HuH-7 (cell line): ENCODE measurements around the gene CSNK1G3.
"Not testable (repeated sequence)": the region's sequence is repeated elsewhere in the genome, so short reads cannot be mapped to it uniquely, and the experiment has no call there.

Experiments
- DNase-seq: peaks from one replicate; pipeline ENCODE4 v3.0.0; 2011; ENCODE audit warnings: low spot score

The CSNK1G3 gene

DNA sequence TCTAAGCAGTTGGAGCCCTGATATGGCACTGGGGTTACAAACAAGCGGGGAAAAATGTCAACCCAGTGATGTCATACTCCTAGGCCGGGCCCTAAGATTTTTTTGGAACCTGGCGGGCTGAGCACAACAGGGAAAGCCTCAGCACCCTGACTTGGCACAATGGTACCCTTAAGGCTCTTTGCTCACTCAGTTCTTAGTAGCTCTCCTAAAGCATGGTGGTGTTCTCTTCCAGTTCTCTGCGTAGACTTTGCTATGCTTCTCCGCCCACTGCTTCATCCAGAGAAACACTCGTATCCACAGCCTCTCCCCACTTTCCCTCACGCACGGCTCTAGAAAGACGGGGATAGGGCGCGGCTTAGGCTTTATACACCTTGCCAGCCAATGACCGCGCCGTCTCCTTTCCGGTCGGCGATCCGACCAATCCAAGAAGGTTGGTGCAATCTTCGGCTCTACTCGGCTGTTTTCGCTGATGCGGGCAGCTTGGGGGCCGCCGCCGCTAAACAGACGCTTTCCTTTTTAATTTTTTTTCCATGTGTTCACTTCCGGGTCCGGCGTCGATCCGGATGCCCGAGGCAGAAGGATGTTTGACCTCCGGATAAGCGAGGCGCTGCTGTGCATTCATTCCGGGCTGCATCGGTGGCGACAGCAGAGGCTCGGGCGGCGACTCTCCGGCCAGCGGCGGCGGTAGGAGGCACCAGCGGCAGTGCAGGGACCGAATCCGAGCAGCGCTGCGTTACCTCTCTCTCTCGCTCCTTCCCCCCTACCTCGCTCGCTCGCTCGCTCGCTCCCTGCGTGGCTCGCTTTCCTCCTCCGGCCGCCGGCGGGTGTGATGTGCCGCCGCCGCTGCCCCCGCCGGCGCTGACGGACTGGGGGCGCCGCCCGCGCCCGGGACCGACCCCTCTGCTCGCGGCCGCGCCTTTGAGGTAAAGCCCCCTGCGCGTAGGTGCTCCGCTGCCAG, at the start of gene CSNK1G3:
Gene CSNK1G3, plus strand, starts transcription at position 530 of the 958 bp plus-strand sequence. CDS start 33,487 bp downstream, outside the sequence.
- peak; percentile 87 for DNase-seq

DNA sequence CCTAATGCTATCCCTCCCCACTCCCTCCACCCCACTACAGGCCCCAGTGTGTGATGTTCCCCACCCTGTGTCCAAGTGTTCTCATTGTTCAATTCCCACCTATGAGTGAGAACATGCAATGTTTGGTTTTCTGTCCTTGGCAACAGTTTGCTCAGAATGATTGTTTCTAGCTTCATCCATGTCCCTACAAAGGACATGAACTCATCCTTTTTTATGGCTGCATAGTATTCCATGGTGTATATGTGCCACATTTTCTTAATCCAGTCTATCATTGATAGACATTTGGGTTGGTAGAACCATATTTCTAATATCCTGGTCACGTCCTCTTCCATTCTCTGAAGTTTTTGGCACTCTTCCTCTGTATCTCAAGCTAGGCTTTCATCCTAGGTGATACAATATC, 45.1 kb upstream of the CSNK1G3 start:
- DNase-seq = not testable (repeated sequence)

DNA sequence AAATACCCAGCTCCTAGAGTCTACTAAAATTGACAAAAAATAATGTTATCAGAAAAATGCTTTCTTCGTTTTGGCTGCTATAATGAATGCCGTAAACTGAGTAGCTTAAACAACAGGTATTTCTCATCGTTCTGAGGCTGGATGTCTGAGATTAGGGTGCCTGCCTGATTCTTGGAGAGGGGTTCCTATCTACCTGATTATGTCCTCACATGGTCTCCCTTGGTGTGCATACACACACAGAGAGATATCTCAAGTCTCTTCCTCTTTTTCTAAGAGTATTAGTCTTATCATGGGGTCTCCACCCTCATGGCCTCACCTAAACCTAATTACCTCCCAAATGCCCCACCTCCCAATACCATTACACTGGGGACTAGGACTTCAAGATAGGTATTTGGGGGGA, 40.6 kb upstream of the CSNK1G3 start:
- DNase-seq = no peak

DNA sequence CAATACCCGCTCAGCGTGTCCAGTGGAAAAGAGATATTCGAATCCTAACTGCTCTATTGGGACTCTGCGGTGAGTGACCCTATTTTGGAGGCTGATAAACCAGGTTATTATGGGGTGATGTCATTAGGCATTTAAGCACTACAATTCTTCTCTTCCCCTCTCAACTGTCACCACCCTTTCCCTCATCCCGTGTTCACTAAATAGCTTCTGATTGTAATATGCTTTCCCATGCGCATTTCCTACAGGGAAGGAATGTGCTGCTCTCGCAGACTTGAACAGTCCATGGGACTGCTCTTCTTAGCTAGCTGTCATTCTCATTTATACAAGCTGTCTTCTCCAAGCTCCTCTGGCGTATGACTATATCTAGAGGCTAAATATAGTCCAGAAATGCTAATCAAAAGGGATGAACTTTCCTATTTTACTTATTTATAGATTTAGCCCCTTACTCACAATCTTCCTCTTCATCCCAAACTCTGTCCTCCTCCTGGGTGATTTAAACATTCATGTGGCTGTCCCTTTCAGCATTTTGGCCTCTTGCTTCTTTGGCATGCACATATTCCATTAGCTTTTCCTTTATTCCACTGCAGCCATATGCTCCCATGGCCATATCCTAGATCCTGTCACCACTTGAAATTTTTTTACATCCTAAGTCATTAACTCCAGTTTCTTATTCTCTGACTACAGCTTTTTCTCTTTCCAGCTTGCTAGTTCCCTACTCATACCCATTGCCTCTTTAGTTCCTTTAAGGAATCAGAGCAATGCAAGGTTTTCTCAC, 39.6 kb upstream of the CSNK1G3 start:
- no peak for DNase-seq

DNA sequence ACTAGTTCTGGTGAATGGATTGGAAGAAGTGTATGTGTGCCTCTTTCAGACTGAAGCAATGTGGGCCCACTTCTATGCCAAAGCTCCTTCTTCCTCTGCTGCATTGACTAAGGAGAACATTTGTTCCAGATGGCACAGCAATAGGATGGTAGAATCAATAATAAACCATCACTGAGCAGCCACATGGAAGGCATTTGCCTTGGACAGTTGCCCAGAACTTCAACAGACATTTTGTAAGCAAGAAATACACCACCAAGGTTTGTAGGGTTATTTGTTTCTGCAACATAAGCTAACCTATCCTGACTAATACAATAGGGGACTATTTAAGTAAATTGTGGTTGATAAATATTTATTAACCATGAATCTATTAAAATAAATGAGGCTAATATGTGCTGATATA, 37.7 kb upstream of the CSNK1G3 start:
- no peak for DNase-seq

DNA sequence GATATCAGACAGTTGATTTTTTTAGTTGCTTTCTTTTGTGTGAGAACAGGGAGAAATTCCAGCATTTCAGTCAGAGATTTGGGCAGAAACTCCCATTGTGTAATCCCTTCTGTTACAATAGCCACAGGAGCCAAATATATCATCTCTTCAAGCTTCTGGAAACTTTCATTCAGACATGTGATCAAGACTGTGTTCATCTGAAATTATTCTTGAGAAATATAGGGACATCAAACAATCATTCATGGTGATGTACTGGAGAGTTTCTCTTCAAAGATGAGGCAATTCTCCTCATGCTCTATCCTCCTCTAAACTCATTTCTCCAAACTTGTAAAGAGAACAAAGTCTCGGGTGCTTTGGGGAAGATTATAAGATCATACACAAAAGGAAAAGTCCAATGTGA, 35.2 kb upstream of the CSNK1G3 start:
- DNase-seq = no peak

DNA sequence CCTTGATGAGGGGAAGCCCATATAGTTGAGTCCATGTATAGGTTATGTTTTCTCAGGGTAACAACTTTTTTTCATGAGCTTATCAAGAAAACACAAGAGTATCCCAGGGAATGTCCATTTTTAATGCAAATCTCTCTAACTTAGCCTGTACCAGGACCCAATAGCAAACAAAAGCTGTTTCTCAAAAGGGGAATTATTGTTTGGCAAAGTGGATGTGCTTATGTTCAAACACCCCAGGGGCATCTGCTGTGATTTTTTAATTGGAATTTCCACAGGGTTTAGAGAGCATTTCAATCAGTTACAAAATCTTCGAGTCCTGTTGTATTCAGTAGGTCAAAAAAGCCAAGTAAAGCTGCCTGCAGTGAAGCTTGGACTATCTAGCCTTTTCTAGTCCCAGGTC, 33.4 kb upstream of the CSNK1G3 start:
- no peak for DNase-seq

DNA sequence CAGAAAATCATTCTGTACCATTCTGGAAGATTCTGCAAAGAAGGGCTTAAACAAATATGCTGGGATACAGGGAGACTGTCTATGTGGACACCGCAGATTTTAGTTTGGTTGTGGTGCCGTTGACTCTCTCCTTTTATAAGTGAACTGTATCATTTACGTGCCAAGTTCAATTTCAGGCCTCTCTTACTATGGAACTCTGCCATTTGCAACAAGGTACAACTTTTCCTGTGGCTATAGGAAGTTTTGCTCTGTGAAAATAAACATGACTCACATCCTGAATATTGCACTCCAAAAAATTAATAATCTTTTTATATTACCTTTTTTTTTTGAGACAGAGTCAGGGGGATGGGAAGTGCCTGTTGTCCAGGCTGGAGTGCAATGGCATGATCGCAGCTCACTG, 29.7 kb upstream of the CSNK1G3 start:
- DNase-seq = no peak

DNA sequence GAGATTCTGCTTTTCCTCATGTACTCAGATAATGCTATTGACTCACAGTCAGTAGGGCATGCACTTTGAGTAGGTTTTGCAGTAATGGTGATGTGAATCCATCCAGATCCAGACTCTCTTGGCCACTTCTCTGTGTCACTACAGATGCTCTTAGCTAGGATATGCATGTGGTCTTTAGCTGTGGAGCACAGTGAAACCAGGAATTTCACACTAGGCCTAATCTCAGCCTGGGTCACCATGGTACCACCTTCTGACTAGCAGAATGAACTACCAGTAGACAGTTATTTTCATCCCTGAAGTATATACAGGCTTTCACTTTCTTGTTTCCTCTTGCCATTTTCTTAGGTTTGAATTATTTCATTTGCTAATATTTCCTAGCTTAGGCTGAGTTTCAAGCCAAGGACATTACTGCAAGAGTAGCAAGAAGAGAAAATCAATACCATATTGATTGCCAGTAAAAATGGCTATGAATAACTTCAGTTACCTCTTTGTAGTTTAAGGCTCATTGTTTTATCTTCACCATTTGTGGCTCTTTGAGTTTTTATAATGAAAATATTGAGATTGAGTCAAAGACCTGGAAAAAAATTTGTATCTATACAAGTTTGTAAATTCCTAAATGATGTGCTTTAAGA, 28.4 kb upstream of the CSNK1G3 start:
- no peak for DNase-seq

DNA sequence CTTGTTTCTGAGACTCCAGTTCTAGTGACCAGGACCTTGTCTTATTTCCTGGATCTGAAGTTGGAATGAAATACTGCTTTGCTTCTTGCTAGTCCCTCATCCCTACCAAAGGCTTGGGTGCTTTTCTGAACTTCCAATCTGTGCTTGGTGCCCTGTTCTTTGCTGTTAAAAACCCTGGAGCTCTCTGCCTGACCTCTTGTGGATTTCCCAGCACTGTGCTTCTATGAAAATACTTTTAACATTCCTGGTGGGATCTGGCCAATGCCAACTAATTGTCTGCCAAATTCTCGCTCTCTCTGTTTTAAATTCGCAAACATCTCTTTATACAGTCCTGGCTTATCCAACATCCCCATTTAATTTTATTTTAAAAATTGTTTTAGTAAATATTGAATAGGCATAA, 26.7 kb upstream of the CSNK1G3 start:
- no peak for DNase-seq

DNA sequence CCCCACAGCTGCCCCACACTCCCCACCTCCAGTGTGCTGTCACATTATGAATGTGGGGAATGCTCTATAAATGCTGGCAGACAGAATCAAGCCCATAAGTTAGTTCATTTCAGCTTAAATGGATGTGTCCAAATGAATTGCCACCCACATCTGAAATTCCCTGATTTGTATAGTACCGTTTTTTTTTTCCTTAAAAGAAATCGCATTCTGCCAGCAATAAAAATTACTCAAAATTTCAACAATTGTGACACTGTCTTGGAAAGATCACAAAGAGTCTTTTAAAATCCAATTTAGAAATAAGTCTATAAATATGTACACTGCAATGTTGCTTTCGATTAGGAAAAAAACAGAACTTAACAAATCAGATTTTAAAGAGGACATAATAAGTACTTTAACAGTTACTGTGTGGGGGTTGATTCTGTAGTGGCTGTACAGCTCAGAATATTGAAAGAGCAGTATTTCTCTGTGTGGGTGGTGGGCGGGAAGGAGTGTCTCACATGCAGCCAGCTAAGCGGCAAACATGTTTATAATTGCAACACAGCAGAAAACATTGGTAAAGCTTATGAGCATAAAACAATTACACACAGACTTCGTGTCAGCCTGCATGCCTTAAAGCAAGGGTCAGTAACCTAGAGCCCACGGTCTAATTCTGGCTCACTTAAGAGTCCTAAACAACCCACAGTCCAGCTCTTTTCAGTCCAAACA, 24.9 kb upstream of the CSNK1G3 start:
- no peak for DNase-seq

DNA sequence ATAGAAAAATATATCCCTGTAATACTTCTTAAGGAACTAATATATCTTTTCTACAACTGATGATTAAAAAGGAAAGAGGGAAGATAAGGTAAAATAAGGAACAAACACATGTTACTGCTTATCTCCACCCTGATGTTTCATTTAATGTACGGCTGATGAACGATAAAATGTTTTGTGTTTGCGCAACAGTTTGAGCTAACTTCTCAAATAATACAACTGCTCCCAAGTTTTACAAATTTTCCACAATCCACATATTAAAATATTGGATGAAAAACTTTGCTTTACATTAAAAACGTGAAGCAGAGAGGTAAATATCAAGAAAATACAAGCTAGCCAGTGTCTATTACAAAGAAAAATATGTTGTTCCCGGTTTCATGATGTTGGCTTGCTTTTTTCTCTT, 21.0 kb upstream of the CSNK1G3 start:
- DNase-seq = no peak

DNA sequence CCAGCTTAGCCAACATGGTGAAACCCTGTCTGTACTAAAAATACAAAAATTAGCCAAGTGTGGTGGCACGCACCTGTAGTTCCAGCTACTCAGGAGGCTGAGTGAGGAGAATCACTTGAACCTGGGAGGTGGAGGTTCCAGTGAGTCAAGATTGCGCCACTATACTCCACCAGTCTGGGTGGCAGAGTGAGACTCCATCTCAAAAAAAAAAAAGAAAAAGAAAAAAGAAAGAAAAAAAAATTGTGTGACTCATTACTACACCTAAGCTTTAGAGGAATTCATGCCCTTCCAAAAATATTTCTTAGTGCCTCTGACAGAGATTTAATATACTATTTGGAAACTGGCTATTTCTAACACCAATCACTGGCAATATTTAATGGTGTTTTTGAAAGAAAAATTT, 16.8 kb upstream of the CSNK1G3 start:
- not testable (repeated sequence) for DNase-seq

DNA sequence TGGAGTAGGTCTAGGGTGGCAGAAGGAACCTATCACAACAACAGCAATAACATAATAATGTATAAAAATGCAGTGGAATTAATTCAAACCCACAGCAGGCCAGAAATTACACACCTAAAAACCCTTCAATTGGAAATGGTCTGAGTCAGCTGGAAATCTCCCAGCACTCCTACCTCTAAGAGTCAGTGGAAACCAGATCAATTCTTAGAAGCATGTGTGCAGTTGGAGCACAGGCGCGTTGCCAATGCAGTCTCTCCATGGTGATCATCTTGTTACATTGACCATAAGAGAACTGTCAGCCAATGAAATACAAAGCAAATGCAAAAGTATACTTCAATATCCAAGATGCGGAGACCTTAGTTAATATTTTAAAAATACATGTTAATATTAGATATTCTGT, 15.1 kb upstream of the CSNK1G3 start:
- DNase-seq = no peak

DNA sequence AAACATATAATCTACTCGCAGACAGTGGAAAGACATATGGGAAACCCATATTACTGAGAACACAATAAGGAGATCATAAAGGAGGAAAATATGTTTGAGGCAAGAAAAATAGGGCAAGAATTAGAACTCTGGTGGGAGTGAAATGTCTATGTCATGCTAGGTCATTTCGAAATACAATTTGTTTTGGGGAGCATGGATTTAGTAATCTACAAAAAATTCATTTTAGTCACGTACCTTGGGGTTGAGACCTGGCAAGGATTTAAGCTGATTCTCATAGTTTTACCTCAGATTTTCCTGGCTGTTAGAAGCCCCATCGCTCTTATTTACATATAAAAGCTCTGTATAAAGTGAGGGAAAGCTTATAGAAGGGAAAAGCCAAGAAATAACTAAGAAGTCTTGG, 11.5 kb upstream of the CSNK1G3 start:
- no peak for DNase-seq

DNA sequence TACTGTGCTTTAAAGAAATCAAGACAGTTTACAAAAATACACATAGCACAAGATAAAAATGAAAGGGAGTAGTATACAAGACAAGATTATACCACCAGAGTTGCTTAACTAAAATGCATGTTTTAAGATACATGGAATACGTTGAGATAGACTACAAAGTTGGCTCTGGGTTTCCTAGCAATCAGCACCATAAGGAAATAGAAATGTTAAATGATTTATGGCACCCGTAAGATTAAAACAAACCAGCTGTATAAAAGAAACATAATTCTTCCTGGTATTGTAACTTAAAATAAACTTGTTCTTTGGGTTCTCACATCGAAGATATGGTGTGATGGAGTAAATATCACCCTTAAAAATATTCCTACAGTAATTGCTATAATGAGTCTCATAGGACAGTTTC, 9.9 kb upstream of the CSNK1G3 start:
- no peak for DNase-seq

DNA sequence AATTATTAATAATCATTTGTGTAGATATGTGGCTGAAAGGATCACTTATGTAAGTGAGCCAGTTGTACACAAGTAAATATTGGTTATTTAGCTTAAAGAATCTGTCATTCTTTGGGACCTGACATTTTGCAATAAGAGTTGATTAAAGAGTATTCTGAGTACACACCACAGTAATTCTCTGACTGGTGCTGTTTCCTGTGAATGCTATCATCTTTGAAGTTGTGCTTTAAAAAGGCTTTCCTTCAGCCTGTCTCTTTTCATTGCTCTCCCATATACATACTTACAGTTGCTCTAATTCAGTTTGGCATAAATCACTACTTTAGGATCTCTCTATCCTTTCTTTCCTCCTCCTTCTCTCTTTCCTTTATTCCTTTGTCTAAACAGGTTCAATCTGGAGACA, 8.7 kb upstream of the CSNK1G3 start:
- no peak for DNase-seq

DNA sequence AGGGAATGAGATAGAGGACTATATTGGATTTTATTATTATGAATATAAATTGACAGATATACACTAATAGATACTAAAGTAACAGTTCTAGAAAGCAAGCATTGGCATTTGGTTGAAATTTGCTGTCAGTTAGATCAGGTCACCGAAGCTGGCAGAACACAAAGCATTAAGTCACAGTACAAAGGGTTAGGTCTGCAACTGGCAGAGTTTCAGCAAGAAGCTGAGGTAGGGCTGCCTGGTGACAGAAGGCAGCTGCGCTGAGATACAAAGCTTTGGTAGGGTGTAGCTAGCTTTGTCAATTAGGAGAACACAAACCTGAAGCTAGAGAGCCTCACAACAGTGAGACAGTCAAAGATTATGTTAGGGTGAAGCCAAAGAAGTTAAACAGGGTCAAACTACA, 6.3 kb upstream of the CSNK1G3 start:
- no peak for DNase-seq

DNA sequence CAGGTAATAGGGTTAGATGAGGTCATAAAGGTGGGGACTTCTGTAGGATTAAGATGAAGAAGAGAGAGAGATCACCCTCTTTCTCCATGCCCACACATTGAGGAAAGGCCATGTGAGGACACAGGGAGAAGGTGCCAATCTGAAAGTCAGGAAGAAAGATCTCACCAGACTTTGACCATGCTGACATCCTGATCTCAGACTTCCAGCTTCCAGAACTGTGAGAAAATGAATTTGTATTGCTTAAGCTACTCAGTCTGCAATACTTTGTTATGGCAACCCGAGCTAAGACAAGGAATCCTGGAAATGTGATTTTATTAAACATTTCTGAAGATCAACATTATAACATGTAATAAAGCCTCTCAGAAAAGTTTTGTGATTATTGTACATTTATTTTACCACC, 3.5 kb upstream of the CSNK1G3 start:
- DNase-seq = no peak

DNA sequence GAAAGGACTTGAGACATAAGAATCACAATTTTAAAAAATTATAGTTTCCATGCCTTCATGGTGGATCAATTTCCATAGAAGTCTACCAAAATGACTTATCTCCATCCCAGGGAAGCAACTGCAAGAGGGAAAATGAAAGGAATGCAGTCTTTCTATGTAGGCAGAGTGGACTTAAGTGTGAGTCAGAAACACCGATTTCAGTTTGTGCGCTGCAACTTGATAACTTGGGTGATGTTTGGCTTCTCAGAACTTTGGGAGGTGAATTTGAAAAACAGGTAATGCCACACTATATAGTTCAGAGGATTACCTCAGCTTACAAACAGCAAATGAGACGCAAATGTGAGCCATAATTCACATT, 708 bp upstream of the CSNK1G3 start:
- DNase-seq = no peak

DNA sequence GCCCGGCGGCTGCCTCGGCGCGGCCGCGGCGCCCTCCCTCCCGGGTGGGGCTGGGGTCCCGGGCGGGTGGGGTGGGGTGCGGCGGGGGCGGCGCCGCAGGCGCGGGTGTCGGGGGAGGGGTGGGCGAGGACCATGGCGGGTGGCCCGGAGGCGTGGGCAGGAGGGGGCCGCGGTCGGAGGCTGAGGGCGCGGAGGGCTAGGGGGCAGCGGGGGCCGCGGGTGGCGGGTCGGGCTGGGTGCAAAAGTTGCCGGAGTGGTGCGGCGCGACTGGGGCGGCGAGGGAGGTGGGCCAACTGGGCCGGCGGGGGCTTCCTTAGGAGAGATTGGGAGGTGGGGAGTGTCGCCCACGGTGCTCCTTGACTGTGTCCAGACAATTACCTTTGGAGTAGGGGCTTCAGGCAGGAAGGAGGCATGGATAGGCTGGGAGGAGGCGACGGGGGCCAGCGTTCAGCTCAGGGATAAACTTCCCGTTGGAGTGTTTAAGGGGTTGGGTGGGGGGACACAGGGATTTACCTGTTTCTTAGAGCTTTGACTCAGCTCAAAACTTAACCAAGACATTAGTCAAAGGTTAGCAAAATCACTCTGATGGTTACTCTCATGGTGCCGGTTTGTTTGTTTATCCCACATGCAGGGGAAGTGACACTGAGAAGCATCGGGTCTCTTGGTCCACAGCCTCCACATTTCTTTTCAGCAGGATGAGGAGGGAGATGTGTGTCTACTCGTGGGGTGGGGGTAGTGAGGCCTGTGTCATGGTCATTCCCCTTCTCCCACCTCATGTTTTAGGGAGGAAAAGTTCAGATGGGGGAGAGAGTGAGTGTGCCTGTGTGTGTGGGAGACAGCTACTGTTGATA, 859 bp downstream of the CSNK1G3 start:
- peak; percentile 23 for DNase-seq
